GM12801 (cell line): ENCODE data around the gene PRSS50.

Experiments
- TF ChIP-seq, protein P1 (sequence below): IDR thresholded peaks from one replicate; pipeline ENCODE4 v1.5.1; 2011; ENCODE audit warnings: control low read depth; ENCODE audit not compliant: insufficient read length; ENCODE audit errors: extremely low read depth

The PRSS50 gene

DNA sequence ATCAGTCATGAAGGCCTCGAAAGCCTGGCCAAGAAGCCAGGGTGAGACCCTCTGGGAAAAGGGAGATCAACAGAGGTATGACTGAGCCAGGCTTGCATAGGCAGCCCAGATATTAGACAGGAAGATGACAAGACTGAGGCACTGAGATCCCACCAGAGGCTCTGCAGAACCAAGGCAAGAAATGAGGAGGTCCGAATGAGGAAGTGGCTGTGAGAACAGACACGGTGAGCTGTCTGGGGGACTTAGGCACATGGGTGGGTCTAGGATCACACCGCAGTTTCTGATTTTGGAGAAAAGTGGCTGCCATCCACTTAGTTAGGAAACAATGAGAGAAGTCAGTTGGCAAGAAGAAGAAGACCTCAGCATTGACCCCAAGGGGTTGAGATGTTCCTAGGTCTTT is 31.5 kb upstream of the PRSS50 start:
- TF ChIP-seq, protein P1, sequence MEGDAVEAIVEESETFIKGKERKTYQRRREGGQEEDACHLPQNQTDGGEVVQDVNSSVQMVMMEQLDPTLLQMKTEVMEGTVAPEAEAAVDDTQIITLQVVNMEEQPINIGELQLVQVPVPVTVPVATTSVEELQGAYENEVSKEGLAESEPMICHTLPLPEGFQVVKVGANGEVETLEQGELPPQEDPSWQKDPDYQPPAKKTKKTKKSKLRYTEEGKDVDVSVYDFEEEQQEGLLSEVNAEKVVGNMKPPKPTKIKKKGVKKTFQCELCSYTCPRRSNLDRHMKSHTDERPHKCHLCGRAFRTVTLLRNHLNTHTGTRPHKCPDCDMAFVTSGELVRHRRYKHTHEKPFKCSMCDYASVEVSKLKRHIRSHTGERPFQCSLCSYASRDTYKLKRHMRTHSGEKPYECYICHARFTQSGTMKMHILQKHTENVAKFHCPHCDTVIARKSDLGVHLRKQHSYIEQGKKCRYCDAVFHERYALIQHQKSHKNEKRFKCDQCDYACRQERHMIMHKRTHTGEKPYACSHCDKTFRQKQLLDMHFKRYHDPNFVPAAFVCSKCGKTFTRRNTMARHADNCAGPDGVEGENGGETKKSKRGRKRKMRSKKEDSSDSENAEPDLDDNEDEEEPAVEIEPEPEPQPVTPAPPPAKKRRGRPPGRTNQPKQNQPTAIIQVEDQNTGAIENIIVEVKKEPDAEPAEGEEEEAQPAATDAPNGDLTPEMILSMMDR: no peak

DNA sequence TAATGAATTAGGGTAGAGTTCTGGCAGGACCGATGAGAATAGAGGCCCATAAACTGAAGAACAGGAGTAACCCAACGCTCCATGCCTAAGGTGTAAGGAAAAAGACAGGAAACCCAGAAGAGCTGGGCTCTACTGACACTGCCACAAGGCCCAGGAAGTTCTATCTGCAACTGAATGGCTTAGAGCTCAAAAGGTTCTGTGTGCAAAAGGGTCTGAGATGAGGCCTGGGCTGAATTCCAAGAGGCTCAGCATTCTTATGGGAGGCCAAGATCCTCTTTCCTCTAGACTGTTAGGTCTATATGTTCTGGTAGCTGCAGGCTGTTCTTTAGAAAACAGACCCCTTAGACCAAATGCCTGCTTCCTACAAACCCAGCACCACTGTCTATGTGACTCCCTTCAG is 30.5 kb upstream of the PRSS50 start:
- TF ChIP-seq, protein P1: no peak

DNA sequence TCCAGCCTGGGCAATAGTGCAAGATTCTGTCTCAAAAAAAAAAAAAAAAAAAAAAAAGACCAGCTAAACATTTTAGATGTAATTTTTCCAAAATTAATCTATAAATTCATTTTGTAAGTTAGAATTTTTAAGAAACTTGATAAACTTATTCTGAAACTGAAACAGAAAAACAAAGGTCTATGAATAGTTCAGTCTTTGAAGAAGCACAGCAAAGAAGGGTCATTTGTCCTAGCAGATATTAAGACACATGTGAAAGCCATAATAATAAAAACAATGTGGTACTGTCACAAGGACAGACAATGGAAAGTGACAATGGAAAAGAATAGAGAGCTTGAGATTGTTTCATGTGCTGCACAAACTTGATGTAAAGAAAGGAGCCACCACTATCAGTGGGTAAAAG is 29.0 kb upstream of the PRSS50 start:
- TF ChIP-seq, protein P1: no peak

DNA sequence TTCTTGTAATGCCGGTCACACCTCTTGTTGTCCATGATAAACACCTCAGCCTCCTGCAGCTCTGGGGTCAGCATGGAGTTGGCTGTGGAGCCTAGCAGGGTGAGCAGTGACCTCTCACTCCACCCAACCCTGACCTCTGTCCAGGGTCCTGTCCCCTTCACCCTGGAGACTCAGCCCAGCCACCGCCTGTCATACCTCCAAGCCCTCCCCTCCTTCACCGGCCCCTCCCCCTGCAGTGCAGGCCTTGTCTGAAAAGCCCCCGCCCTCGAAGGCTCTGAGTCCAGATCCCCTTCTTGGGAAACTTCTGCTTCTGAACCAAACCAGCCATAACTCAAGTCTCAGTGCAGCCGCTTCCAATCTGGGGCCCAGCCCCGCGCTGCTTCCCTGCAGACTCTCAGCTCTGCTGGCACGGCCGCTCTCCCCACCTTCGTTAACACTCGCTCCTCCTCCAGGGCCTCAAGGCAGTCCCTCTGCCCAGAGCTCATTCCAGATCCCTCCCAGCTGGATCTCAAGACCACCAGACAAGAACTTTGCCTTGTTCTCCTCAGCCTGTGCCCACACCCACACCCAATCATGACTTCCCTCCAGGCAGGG is 25.4 kb upstream of the PRSS50 start:
- TF ChIP-seq, protein P1: no peak

DNA sequence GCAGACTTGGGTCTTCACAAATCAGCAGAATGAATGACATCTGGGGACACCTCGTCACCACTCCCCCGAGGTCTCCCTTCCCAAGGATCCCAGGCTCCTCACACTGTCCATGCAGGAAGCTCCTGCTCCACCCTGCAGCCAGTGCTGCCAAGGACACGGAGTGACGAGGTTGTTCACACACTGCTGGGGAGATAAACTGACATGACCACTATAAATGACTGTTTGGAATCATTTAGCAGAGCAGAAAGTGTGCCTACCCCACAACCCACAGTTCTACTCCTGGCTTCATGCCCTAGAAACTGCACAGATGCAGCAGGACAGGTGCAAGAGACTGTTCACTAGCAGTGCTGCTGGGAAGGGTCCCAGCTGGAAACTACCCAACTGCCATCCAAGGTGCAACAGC is 19.7 kb upstream of the PRSS50 start:
- TF ChIP-seq, protein P1: no peak

DNA sequence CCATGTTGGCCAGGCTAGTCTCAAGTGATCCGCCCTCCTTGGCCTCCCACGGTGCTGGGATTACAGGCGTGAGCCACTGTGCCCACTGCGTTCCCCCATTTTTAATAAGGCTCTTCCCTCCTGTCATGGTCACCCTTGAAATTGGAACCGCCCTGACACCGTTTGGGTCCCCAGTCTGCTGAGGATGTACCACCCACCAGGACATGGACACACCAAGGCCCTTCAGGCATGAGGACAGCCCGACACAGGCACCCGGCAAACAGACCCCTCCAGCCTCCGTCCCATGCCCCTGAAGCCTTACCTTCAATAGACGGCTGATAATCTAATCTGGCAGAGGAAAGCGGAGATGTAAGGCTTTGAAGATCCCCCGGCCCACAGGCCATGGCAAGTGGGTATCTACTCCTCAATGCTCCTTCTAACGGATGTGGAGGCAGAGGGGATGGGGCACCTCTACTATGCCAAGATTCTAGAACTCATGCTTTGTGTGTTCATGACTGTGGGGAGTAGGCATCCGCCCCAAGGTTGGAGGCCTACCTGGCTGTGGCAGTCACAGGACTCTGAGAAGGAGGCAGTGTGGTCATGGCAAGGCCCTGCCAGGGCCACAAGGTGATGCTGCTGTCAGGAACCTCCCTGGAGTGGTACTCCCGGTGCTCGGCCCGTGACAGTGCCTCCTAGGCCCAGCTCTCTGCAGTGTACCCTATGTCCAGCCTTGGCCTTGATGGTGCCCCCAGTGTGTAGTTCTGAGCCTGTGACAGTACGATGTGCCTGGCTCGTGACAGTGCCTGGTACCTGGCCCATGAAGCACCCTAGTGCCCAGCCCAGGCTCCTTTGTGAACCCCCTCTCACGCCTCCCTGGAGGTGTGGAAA is 18.6 kb upstream of the PRSS50 start:
- TF ChIP-seq, protein P1: no peak

DNA sequence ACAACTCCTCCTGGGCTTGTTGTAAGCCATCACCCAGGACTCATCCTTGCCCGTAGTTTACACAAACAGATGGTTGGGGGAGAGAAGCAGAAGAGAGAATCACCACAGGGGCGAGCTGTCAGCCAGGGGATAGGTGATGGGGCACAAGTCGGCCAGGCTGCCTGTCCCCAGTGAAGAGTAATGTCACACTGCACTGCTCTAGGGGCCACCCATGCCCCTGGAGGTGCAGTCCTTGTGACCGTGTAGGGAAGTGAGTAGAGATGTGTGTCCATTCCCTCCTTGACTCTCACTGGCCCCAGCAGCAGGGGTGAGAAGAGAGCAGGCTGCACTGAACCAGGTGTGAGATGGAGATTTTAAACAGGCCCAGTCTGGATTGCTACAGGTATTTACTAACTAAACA is 17.1 kb upstream of the PRSS50 start:
- TF ChIP-seq, protein P1: no peak
